HG03108 (cell line): ENCODE measurements around the gene CATSPERE.
A peak's percentile ranks its signal among the peaks of the same experiment; 100 is the strongest.
"Not testable (repeated sequence)": the region's sequence is repeated elsewhere in the genome, so short reads cannot be mapped to it uniquely, and the experiment has no call there.

ENCODE experiments used
- ATAC-seq: cut with Tn5 transposase; IDR thresholded peaks from one replicate; pipeline ENCODE4 v1.9.1; 2021; ENCODE audit warnings: moderate library complexity; ENCODE audit not compliant: unreplicated experiment

The CATSPERE gene

GRCh38 chr1:244515680-244516079, 54.6 kb downstream of the CATSPERE start:
- no peak for ATAC-seq

GRCh38 chr1:244536316-244536715, 75.2 kb downstream of the CATSPERE start:
- no peak for ATAC-seq

GRCh38 chr1:244545511-244545910, 84.4 kb downstream of the CATSPERE start:
- ATAC-seq = no peak

- no peak for ATAC-seq
Measured at GRCh38 chr1:244548558-244549115, 87.6 kb downstream of the CATSPERE start.

GRCh38 chr1:244552336-244552735, 91.3 kb downstream of the CATSPERE start:
- no peak for ATAC-seq

- ATAC-seq = no peak
Measured at GRCh38 chr1:244556263-244556662, 95.2 kb downstream of the CATSPERE start.

GRCh38 chr1:244557565-244557964, 96.5 kb downstream of the CATSPERE start:
- ATAC-seq = no peak

GRCh38 chr1:244559561-244559960, 98.5 kb downstream of the CATSPERE start:
- no peak for ATAC-seq

- ATAC-seq = not testable (repeated sequence)
Measured at GRCh38 chr1:244562877-244563276, 101.8 kb downstream of the CATSPERE start.

- ATAC-seq = no peak
Measured at GRCh38 chr1:244573768-244574167, 112.7 kb downstream of the CATSPERE start.

GRCh38 chr1:244576259-244576892, 115.3 kb downstream of the CATSPERE start:
- no peak for ATAC-seq

GRCh38 chr1:244578205-244578604, 117.1 kb downstream of the CATSPERE start:
- ATAC-seq = not testable (repeated sequence)

GRCh38 chr1:244583358-244583982, 122.4 kb downstream of the CATSPERE start:
- no peak for ATAC-seq

- no peak for ATAC-seq
Measured at GRCh38 chr1:244585867-244586266, 124.8 kb downstream of the CATSPERE start.

- ATAC-seq = no peak
Measured at GRCh38 chr1:244590670-244591069, 129.6 kb downstream of the CATSPERE start.

GRCh38 chr1:244598611-244599010, 137.5 kb downstream of the CATSPERE start:
- no peak for ATAC-seq

- ATAC-seq = peak; percentile 94
Measured at GRCh38 chr1:244599937-244600350, 138.9 kb downstream of the CATSPERE start.

- no peak for ATAC-seq
Measured at GRCh38 chr1:244601336-244601735, 140.3 kb downstream of the CATSPERE start.

GRCh38 chr1:244603498-244603897, 142.4 kb downstream of the CATSPERE start:
- ATAC-seq = no peak

GRCh38 chr1:244605835-244606370, 144.8 kb downstream of the CATSPERE start:
- no peak for ATAC-seq

- ATAC-seq = no peak
Measured at GRCh38 chr1:244614113-244614836, 153.2 kb downstream of the CATSPERE start.
